GM21786 (cell line): ENCODE measurements around the gene ASCL5.
A peak's percentile ranks its signal among the peaks of the same experiment; 100 is the strongest.

Source experiments
- ATAC-seq: cut with Tn5 transposase; IDR thresholded peaks from one replicate; pipeline ENCODE4 v1.9.1; 2021; ENCODE audit not compliant: unreplicated experiment

Gene ASCL5

DNA sequence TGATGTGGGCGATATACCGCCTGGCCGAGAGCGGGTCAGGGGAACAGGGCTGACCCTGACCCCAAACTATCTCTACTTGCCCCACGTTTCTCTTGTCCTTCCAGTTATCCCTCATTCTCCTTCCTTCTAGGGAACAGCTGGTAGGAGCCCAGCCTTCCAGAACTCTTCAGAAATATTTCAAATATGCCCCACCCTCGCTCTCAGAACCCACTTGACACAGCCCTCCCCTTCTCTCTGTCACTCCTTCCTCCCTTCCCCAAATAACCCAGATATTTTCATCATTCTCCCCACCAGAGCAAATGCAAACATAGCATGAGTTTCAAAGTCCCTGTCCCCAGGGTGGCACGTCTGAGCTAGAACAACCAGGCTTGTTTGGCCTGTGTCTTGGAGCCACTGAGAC lies 15.8 kb downstream of the ASCL5 start:
- ATAC-seq = no peak

DNA sequence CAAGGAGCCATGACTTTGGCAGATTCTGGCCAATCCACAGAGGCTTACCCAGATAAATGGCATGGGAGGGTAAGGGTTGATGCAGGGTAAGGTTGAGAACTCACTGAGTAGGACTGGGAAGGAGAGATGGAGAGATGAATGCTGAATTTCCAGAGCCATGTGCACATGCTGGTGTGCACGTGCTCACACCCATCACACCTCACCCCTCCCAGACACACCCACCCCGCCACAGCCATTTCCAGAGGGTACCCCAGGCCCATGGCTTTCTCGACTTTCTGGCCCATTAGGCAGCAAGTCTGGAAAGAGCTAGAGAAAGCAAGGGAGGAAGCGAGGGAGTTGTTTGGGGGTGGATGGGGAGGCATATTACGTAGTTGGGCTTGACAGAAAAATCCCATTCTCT lies 16.4 kb downstream of the ASCL5 start:
- ATAC-seq = no peak

DNA sequence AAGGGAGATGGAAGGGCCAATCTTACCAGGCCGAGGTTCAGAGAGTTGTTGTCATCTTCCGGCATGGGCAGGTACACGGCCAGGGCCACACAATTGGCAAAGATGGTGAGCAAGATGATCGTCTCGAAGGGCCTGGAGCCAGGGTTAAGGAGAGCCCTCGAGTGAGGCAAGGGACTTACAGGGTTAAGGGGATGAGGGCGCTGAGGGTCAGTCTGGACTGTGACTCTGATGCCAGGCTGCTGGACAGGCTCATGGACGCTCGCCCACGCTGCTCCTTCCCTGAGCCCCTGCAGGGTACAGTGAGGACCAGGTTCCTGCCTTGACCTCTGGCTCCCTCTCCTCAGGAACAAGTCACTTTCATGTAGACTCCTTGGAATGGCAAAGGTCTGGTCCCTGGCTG lies 16.8 kb downstream of the ASCL5 start:
- ATAC-seq = no peak

DNA sequence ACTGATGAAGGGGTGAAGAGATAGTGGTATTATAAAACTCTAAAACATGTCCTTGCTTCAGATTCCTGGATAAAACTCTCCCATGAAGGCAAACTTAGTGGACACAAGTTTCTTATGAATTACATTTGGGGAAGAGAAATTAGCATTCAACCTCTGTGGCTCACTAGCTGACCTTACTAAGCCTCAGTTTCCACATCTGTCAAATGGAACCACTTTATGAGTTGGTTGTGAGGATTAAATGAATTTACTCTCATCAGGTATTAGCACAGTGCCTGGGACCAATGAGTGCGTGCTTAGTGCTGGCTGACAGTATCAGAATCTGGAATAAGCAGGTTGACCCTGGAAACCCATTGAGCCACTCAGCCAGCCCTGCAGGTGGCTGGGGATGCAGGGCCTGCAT lies 17.3 kb downstream of the ASCL5 start:
- ATAC-seq = no peak

DNA sequence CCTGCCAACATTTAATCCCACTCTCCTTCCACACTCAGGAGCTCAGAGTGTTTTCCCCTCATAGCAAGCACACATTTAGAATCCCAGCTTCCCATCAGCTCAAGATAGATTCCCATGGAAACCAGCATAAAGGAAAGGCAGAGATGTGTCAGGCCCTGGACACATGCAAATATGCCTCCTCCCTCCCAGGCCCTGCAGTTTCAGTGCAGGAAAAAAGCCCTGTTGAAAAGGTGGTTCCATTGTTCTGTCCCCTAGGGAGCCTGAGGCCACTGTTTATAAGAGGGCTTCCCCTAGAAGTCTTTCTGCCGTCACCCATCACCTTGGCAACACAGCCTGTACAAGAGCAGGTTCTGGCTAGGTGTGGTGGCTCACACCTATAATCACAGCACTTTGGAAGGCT lies 18.4 kb downstream of the ASCL5 start:
- ATAC-seq = no peak

DNA sequence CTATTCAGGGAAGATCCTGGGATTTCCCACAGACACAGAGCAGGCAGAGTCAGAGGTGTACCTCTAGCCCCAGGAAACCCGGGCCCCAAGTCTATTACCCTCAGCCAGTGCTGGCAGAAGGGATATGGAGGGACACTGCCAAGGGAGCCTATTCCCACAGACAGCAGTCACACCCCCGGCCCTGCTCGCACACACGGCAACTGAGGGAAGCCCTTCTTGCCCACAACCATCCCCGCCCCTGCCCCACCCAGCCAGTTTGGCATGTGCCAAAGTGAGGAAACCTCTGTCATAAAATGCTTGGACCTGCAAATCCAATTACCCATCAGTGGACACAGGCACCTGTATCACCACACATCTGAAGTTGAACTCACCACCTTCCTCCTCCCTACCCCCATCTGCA lies 21.3 kb downstream of the ASCL5 start:
- no peak for ATAC-seq

DNA sequence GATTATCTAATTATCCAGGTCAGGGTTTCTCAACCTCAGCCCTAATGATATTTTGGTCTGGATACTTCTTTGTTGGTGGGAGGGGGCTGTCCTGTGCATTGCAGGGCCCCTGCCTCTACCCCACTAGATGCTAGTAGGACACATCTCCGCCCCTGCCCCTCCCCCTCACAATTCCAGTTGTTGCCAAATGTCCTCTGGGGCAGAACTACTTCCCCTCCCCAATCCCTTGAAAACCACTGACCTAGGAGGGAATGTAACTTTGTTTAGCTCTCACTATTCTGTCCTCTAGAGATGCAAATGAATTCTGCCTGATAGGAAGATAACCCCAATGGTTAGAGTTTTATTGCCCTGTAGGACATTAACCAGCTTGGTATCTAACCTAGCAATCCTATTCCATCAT lies 22.8 kb downstream of the ASCL5 start:
- no peak for ATAC-seq

DNA sequence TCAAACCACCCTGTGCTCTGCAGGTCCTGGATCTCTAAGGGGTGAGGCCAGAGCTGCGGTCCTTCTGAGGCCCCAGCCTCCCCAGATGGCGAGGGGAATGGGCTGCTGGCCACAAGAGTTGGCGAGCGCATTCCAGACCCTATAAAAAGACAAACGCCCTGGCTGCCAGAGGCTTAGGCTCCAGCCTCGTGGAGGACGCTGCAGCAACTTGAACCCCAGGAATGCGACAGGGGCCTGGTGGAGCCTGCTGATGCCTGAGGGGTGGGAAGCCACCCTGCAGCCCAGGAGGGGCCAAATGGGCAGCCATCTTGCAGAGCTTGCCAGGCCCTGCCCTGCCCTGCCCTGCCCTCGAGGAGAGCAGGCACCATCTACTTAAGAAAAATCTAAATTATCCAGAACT lies 23.3 kb downstream of the ASCL5 start:
- no peak for ATAC-seq

DNA sequence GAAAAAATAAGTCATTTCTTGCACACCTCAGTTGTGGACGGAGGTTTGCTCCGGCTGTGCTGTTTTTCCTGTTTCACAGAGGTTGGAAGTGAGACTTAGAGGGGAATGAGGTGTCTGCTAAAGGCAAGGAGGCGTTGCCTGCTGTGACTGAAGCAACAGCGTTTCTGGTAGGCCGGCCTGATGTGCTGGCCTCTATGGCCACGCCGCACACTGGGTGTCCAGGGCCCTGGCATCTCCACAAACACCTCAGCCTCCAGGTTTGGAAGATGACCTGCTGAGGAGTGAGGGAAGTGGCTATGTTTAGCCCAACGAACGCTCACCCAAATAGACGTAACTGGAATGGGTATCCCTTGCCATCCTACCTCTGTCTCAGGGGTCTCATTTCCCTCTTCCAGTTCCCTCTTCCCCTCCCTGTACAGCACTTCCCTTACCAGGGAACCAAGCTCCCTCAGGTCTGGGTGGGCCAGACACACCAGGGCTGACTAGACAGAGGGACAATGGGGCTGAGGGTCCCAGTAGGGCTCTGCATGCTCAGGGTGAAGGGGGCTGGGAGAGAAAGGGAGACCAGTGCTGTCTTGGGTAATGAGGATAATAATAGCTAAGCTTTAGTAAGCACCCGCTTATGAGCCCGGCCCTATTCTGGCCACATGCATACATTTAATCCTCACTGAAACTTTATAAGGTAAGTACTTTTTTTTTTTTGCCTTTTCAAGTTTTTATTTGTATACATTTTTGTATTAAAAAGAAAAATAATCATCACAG lies 26.6 kb downstream of the ASCL5 start:
- no peak for ATAC-seq

DNA sequence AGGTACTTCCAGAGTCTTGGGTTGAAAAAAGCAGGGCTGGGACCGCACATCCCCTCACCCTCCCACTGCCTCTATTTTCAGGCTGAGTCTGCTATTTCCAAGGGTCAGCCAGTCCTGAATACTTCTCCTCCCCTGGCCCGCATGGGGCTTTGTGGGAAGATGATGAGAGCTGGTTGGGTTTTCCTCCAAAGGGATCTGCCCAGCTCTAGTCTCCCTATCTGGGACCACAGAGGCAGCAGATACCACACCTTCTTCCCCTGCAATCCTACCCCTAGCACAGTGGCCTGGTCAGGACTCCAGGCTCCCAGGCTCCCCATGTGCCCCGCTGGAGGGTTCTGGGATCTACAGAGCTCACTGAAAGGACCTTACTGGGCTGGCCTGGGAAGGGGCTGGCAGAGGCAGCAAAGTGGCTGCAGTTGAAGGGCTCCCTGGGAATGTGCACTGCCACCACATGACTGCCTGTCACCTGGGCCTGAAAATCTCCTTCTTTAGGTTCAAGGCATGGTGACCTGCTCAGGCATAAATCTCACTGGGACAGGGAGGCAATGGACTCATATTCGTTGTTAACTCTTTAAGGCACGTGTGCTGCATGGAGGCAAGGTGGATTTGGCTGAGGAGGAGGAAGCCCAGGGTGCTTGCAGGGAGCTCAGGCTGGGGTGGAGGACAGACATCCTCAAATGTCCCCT lies 27.8 kb downstream of the ASCL5 start:
- no peak for ATAC-seq

DNA sequence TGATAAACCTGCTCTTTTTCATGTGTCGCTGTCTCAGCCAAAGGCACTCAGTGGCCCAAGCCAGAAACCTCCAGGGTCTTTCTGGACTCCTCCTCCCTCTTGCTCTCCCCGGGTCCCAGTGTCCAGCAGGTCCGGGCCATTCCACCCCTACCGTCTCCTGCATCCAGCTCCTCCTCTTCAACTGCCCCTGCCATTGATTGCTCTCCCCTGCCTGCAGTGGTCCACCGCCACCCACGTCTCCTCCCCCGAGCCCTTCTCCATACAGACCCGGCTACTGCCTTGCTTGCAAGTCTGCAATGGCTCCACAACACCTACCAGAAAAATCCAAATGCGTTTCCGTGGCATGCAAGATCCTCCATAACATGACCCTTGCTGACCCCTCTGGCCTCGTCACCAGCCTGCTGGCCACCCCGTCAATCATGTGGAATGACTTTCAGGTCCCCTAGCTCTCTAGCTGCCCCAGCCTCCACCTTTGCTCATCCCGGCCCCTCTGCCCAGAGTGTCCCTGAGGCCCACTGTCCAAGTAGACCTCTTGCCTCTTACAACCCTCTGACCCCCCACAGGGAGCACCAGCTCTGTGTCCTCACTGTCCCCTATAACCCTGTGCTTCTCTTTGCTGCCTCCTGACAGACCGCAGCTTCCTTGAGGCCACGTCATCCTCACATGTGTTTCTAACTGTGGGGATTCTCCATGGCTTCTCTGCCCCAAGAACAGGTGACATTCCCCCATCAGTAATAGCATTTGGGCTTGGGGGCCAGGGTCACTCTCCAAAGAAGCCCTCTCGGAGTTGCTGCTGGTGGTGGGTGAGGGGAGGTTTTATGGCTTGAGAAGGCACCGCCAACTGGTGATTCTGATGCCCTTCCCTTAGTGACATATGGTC lies 29.8 kb downstream of the ASCL5 start:
- no peak for ATAC-seq

DNA sequence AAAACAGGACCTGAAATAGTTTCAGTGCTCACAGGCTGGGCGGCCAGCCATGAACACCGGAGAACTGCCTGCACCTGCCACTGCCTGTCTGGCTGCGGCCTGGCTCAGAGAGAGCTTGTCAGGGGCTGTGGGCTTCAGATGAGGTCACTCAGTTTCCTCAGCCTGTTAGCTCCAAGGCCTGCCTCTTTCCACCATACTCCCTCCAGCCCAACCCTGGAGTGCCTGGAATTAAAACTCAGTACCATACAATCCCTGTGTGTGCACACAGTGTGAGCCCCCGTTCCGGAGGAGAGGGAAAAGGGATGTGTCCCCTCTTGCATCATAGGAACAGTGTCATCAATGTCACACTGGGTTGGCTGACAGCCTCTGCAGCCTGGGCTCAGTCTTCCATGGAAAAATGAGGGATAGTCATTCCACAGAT lies 30.9 kb downstream of the ASCL5 start:
- peak; percentile 52 for ATAC-seq

DNA sequence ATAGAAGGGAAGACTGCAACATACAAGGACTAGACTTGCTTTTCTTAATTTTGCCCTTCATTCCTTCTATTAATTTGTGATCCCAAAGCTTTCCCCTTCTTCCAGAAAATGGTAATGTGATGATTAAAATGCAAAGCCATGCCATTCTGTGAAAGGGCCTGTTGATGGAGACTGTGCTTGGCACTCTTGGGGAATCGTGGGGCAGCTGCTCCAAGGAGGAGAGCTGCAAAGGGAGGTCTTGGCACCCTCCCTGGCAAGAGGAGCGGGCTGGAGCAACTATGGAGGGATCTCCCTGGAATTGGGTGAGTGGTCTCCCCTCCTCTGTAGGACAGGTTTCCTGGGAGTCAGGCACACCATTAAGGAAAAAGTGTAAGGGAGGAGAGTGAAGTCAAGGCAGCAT lies 31.4 kb downstream of the ASCL5 start:
- ATAC-seq = no peak

DNA sequence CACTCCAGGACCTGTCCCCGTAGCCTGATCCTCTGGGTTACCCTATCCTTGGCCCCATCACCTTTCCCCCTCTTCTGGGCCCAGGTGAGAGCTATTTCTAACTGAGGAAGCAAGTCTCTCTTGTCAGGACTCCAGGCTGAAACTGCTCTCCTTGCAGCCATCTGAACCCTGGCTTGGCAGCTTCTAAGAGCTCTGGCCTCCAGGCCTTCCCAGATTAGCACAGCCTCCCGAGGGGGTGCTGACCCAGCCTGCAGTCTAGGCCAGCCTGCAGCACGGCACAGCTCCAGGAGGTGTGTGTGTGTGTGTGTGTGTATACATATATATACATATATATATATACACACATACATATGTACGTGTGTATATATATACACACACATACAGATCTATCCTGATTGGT lies 32.2 kb downstream of the ASCL5 start:
- ATAC-seq = no peak

DNA sequence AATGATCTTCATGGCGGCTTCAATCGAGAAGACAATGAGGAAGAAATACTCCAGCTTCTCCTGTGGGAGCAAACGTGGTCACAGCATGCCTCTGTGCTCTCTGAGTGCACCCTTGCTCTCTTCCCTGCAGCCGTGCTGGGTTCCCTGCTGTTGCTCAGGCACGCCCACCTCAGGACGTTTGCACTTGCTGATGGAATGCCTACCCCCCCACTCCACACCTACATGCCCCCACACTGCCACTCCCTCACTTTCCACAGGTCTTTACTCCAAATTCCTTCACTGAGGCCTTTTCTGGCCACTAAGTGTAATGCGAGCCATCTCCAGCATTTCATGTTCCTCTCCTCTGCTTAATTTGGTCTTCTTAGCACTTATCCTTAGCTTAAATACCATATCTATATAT lies 33.0 kb downstream of the ASCL5 start:
- no peak for ATAC-seq

DNA sequence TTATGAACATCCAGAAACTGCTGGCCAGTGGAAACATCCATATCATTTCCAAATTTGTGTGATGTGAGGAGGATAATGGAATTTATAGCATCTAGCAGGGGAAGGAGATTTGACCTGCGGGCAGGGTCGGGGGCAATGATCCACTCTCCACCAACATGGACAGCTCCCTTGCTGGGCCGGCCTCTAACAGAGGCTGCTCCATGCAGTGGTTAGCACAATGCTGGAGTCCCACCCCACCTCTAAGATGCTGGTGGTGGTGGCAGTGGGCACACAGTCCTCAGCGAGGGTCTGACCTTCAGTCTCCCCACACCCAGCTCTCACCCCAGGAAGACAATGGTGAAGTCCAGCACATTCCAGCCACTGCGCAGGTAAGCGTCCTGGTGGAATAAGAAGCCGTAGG lies 33.4 kb downstream of the ASCL5 start:
- ATAC-seq = no peak

DNA sequence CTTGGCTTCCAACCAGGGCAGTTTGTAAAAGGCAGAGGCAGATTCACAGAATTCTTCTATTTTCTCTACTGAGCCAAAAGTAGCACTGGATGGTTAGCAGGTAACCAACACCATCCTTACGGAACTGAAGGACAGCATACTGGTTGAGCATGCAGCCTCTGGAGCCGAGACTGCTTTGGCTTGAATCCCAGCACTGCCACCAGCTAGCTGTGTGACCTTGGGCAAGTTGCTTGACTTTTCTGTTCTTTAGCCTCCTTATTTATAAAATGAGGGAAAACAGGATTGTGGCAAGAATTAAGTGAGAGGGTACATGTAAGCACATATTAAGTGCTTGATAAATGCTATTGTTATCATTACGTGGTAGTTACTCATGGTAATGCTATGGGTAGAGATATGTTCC lies 34.2 kb downstream of the ASCL5 start:
- no peak for ATAC-seq

DNA sequence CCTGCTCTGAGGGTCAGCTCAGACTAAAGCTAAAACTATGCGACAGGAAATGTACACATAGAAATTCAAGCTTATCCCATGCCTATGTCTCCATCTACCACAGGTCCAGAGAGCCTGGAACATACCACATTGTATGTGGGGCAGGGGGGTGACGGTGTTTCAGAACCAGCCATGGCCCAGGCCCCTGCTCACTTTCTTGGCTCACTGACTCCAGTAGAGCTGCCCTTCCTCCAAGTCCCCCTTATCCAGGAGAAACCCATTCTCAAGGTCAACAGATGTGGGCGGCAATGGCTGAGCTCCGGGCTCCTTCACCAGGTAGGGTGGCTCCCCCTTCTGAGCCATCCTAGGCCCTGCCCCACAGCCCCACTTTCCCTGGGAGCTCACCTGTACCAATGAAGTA lies 35.7 kb downstream of the ASCL5 start:
- ATAC-seq = no peak

DNA sequence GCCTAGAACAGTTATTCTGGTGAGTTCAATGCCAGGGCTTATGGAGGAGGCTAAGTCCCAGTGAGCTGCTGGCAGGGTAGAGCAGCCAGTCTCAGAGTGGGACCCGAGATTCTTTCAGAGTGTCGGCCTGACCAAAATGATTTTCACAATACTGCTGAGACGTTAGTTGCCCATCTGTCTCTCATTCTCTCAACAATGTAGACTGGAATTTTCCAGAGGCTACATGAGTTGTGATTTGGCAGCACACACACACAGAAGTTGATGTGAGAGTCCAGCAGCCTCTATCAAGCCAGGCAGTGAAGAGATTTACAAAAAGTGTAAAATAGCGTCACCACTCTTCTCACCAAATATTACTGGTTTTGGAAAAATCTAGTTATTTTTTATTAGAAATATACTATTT lies 36.4 kb downstream of the ASCL5 start:
- no peak for ATAC-seq

DNA sequence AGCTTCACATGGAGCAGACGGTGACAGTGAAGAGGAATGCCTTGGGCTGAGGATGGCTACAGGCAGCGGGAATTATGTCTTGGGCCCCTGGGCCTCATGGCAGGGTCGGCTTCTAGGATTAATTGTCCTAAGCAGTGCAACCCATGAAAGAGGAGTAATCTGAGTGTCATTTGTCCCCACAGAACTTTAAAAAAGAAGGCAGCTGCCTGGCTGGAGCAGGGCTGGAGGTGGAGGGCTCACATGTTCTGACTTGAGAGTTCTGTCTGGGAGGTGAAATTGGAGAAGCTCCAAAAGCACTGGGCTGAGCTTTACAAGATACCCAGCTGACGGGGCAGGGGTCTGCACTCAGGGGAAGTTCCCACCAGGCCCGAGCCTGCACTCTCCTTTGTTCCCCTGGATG lies 37.4 kb downstream of the ASCL5 start:
- ATAC-seq = no peak

DNA sequence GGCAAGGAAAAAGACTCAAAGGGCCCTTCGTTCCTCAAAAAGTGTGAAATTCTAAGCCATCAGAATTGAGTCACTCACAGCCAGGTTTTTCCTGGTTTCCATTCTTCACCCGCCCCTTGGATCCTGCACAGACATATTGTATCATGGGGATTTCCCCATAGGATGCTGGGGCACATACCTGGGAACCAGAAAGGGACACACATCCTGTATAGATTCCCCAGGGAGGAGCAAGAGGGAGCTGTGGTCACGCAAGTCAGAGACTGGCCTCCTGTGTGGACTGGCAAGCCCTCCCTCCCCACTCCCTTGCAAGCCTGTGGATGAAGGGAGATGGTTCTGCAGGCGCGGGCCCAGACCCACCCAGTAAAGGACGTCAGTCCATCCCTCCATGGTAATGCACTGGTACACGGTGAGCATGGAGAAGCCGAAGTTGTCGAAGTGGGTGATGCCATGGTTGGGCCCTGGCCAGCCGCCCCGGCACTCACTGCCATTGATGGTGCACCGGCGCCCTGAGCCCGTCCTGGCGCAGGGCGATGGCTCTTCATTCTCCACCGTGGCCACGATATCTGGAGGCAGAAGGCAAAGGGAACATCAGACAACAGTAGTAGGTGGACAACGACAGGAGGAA lies 38.0 kb downstream of the ASCL5 start:
- no peak for ATAC-seq
